Gastrocnemius medialis (tissue), 4 donors: ENCODE results near the gene ADPRH.

Source experiments
- POLR2A ChIP-seq, 2 donors: fragments of 450-650 bp; IDR thresholded peaks; one replicate each; pipeline ENCODE4 v1.6.1; 2017; ENCODE audit warnings: antibody characterized with exemption in 2 of 2, mild to moderate bottlenecking in 2 of 2, moderate library complexity in 2 of 2
- TF ChIP-seq, protein P1 (sequence below), 5 experiments: fragments of 450-650 bp in 3 of 5; fragments of 200-600 bp in 2 of 5; sonication (generic) in 2 of 5; IDR thresholded peaks in 4 of 5; conservative IDR thresholded peaks in 1 of 5; 1 replicate in 4 of 5; 2 replicates in 1 of 5; pipeline ENCODE4 v1.5.1; 2016 to 2019; ENCODE audit warnings: antibody characterized with exemption in 5 of 5, mild to moderate bottlenecking in 3 of 5, moderate library complexity in 3 of 5

DNA sequence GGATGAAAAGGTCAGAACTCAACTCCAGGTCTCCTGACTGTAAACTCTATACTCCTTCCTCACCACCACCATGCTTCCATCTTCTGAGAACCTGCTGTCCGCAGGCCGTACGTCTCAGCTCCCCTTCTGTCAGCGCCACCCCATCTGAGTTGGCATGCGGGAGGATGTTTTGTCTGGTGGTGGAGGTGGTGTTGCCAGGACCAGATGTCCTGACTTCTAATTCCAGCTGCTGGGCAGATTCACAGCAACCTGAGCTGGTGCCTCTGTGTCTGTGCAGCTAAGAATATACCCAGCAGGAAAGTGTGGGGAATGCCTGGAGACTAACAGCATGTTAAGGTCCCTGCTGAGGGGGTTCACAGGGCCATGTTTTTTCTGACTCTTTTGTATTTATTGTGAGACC lies 41.6 kb downstream of the ADPRH start:
- TF ChIP-seq, protein P1, sequence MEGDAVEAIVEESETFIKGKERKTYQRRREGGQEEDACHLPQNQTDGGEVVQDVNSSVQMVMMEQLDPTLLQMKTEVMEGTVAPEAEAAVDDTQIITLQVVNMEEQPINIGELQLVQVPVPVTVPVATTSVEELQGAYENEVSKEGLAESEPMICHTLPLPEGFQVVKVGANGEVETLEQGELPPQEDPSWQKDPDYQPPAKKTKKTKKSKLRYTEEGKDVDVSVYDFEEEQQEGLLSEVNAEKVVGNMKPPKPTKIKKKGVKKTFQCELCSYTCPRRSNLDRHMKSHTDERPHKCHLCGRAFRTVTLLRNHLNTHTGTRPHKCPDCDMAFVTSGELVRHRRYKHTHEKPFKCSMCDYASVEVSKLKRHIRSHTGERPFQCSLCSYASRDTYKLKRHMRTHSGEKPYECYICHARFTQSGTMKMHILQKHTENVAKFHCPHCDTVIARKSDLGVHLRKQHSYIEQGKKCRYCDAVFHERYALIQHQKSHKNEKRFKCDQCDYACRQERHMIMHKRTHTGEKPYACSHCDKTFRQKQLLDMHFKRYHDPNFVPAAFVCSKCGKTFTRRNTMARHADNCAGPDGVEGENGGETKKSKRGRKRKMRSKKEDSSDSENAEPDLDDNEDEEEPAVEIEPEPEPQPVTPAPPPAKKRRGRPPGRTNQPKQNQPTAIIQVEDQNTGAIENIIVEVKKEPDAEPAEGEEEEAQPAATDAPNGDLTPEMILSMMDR (IDR thresholded peaks at IDR 0.05 in 4 of 5, conservative IDR thresholded peaks at IDR 0.05 in 1 of 5): no peak
- peak in 1 of 2 donors; percentile 62 for TF ChIP-seq POLR2A (IDR thresholded peaks at IDR 0.05)
